D721Med (cell line): ENCODE measurements around the gene DNAJB8.

Experiments
- DNase-seq: peaks from one replicate; pipeline ENCODE4 v3.0.0; 2011; ENCODE audit warnings: low spot score; ENCODE audit not compliant: insufficient read length
- FAIRE-seq: peaks from 2 replicates; lab custom pipeline; 2011; peaks lifted over from hg19 to GRCh38; lab: Jason Lieb, UNC
- CTCF ChIP-seq: IDR thresholded peaks from 2 replicates; pipeline ENCODE4 v1.5.1; 2012; ENCODE audit warnings: mild to moderate bottlenecking, control low read depth; ENCODE audit not compliant: insufficient read depth; ENCODE audit errors: missing control alignments

The DNAJB8 gene

GRCh38 chr3:128471110-128471509, 4.4 kb upstream of the DNAJB8 start:
- FAIRE-seq (no peak), DNase-seq (no peak)
- TF ChIP-seq CTCF: no peak

GRCh38 chr3:128470134-128470899, 3.6 kb upstream of the DNAJB8 start:
- no peak for FAIRE-seq
- no peak for DNase-seq

GRCh38 chr3:128469556-128469955, 2.9 kb upstream of the DNAJB8 start:
- no peak for DNase-seq
- no peak for TF ChIP-seq CTCF
- FAIRE-seq: no peak

More at GRCh38 chr3:128470134-128470899, 3.6 kb upstream of the DNAJB8 start:
- no peak for TF ChIP-seq CTCF

- DNase-seq: no peak
- TF ChIP-seq CTCF: no peak
- FAIRE-seq: no peak
Observed at GRCh38 chr3:128468791-128469527, 2.3 kb upstream of the DNAJB8 start.

- FAIRE-seq (no peak), DNase-seq (peak; percentile 91)
- TF ChIP-seq CTCF: no peak
Observed at GRCh38 chr3:128468285-128468790, 1.6 kb upstream of the DNAJB8 start.

- DNase-seq: no peak
- no peak for TF ChIP-seq CTCF
- FAIRE-seq: no peak
Observed at GRCh38 chr3:128464702-128465101, 2.0 kb downstream of the DNAJB8 start.
